CD4-positive, alpha-beta T cell treated with Interleukin-12 subunit alpha and Interleukin-12 subunit beta, for 1 hour (primary cell): ENCODE results near the gene IL23A.
"Not testable (repeated sequence)": the region's sequence is repeated elsewhere in the genome, so short reads cannot be mapped to it uniquely, and the experiment has no call there.

ENCODE experiments used
- DNase-seq: peaks from one replicate; pipeline ENCODE4 v3.0.0-alpha.2; 2020

The IL23A gene

DNA sequence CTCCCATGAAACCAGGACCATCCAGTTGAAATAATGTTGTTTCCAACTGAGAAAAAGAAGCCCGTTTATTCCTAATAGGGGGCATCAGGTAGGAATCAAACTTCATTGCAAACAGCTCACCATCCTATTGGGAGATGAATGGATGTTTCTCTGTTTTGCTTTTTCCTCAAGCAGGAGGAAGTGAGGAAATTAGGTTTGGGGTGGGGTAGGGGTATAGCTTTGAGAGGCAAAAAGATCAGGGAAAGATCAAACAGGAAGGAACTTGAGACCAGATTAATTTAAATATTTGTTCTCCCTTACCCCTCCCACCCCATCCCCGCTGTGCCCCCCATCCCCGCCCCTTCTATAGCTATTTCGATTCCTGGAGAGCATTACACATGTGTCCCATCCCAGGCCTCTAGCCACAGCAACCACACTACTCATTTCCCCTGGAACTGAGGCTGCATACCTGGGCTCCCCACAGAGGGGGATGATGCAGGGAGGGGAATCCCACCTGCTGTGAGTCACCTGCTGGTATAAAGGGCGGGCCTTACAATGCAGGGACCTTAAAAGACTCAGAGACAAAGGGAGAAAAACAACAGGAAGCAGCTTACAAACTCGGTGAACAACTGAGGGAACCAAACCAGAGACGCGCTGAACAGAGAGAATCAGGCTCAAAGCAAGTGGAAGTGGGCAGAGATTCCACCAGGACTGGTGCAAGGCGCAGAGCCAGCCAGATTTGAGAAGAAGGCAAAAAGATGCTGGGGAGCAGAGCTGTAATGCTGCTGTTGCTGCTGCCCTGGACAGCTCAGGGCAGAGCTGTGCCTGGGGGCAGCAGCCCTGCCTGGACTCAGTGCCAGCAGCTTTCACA is at the start of gene IL23A:
Gene IL23A, plus strand, starts transcription at position 577 of the 850 bp plus-strand sequence. Its CDS starts 161 bp downstream, at position 738.
- DNase-seq = peak; percentile 92

DNA sequence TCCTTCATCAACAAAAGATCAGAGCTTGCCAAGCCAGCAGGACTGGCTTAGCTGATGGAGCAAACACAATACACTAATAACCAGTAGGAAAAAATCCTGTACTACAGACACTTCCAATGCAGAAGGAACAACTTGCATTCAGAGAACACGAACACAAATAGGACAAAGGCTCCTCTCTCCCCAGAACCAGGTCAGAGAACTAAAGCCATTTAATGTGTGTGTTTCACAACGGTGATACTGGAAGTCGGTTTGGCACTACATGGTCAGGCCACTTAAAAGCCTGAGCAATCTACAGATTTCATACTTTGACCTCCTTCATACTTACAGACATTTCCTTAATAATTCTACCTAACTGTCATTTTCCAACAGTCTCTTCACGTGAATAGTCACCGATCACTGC is 44.9 kb upstream of the IL23A start:
- no peak for DNase-seq

DNA sequence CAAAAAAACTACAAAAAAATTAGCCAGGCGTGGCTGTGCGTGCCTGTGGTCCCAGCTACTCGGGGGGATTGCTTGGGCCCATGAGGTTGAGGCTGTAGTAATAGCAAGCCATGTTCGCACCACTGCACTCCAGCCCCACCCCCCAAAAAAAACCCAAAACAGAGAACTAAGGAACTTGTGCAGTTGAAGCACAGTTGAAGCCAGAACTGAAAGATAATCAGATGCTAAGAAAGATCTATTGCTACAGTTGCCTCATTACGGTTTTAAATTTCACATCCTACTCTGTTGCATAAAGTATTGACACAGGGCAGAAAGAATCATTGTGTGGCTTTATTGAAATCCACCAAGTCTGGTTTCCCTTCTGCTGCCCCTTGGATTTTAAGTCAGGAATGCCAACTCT is 42.4 kb upstream of the IL23A start:
- no peak for DNase-seq

DNA sequence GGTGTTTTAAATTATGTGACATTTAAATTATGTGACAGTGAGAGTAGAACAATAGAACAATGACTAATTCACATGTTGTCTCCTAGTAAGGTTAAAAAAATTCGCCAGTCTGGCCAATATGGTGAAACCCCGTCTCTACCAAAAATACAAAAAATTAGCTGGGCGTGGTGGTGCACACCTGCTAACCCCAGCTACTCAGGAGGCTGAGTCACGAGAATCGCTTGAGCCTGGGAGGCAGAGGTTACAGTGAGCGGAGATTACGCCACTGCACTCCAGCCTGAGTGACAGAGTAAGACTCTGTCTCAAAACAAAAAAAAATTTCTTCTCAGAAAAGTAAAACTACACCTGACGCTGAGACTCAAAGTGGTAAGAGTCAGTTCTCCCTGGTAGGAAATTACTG is 41.3 kb upstream of the IL23A start:
- DNase-seq = no peak

DNA sequence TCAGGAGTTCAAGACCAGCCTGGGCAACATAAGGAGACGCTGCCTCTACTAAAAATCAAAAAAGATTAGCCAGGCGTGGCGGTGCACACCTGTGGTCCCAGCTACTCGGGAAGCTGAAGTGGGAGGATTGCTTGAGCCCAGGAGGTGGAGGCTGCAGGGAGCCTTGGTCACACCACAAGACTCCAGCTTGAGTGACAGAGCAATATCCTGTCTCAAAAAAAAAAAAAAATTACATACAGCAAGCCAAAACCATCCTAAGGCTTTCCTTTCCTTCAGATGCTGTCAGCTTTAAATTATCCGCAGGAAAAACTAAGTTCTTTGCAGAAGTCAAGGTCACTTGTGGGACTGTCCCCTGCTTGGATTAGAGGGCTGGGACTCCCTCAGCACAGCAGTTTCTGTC is 39.9 kb upstream of the IL23A start:
- no peak for DNase-seq

- DNase-seq = peak; percentile 48
These were observed 39.3 kb upstream of the IL23A start for GRCh38 chr12:56299308-56299852.

DNA sequence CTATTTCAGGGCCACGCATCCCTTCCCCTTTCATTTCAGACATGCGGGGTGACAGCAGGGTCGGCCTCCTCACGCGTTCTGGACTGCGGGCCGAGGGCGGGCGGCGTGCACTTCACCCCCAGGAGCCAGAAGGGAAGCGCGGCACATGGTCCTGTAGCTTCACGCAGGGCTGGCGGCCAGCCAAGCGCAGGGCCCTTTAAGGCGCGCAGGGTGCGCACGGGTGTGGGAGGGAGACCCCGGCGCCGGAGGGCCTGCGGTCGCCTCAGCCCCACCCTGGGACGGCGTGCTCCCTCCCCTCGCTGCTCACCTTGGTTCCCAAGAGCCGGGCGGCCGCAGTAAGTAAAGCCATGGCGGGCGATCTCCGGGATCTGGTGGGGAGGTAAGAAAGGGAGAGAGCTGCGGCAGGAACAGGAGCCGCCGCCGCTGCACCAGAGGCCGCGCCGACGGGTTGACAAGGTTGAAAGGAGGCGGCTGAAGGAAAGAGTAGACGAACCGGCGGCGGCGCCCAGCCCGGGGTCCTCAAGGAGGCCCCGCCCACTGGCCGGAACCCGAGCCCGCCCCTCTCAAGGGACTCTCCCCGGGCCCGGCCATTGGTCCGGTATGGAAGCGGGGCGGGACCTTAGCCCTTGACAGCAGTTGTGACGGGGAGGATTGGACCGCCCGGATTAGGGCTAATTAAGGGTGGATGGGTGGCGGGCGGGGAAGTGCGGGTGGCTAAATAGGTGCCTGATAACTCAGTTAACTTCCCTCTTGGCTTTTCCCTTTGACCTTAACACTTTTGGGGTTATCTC is 38.6 kb upstream of the IL23A start, which contains the start of gene CS:
Gene CS, minus strand, starts transcription at position 478 of the 791 bp plus-strand sequence. Its CDS starts 129 bp downstream, at position 349.
- peak; percentile 99 for DNase-seq

DNA sequence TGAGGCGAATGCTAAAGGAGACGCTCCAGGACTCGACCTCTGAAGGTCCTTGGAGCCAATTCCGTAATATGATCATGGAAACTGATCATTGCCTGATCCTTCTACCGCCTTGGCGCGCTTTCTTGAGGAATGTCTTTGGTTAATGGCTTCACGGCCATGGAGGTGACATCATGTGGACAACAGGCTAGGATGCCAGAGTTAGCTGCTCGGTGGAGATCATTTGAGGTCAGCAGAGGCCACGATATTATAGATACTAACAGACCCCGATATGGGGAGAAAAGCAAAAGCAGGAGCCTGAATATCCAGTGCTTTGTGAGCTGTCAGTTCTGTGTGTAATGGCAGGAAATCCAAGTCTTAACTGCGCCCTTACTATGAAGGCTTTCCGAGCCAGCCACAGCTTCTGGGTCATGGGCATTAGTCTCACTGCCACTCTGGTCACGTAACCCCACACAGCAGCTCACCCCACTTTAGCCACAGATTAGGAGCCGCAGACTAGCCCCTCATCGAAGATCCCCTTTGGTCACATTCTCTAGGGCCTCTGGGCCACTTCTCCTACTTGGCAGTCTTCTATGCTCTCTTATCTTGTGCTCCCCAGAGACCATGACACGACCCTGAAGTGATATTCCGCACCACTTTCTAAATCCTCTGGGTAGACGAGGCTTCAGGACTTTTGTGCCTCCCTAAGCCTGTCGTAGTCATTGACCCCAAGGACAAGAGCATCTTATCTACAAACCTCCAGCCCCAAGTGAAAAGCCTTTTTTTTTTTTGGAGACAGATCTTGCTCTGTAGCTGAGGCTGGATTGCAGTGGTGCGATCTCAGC is 37.8 kb upstream of the IL23A start:
- DNase-seq = no peak

GRCh38 chr12:56304276-56304675 is 34.4 kb upstream of the IL23A start:
- DNase-seq = no peak

DNA sequence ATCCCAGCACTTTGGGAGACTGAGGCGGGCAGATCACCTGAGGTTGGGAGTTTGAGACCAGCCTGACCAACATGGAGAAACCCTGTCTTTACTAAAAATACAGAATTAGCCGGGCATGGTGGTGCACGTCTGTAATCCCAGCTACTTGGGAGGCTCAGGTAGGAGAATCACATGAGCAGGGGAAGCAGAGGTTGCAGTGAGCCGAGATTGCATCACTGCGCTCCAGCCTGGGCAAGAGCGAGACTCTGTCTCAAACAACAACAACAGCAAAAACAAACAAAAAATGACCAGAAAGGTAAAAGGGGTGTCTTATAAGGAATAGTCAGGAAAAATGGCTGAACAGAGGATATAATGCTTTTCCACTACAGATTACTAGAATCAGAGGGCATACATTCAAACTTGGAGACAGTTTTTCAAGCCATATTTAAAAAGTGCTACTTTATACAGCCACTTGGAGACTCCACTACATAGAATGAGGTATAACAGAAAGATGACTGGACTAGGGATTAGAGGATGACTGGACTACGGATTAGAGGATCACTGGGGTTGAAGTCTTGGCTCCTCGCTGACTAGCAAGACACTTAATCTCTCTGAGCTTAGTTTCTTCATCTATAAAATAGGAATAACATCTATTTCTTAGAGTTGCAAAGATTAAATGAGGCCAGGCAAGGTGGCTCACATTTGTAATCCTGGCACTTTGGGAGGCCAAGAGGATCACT is 33.7 kb upstream of the IL23A start:
- no peak for DNase-seq

DNA sequence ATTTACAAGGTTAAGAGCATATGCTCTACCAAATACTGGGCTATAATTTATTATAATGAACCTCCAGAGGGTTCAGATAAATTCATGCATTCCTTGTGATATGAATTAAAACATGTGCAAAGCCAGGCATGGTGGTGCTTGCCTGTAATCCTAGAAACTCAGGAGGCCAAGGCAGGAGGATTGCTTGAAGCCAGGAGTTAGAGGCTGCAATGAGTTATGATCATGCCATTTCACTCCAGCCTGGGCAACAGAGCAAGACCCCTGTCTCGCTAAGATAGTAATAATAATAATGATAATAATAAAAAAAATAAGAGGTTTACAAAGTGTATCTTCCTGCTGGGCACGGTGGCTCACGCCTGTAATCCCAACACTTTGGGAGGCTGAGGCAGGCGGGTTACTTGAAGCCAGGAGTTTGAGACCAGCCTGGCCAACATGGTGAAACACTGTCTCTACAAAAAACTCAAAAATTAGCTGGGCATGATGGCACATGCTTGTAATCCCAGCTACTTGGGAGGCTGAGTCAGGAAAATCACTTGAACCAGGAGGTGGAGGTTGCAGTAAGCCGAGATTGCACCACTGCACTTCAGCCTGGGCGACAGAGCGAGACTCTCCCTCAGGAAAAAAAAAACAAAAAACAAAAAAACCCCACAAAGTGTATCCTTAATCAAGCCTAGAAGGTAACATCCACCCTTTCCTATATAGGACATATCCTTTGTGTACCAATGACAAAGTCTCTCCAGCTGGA is 31.3 kb upstream of the IL23A start:
- no peak for DNase-seq

DNA sequence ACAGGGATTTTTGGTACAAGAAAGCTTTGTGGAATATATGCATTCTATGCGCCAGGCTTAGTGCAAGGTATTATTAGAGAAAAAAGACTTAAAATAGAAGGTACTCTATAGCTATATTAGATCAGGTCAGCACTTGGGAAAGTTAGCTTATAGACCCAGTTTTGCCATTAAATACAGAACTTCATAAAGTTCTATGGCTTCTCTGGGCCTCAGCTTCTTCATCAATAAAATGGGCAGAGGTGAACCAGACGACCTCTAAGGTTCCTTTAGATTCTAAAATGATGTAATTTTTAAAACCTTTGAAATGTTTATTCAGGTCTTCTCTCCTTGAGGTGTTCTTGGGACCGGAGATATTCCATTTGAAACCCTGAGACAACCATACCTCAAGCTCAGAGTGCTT is 30.0 kb upstream of the IL23A start:
- no peak for DNase-seq

DNA sequence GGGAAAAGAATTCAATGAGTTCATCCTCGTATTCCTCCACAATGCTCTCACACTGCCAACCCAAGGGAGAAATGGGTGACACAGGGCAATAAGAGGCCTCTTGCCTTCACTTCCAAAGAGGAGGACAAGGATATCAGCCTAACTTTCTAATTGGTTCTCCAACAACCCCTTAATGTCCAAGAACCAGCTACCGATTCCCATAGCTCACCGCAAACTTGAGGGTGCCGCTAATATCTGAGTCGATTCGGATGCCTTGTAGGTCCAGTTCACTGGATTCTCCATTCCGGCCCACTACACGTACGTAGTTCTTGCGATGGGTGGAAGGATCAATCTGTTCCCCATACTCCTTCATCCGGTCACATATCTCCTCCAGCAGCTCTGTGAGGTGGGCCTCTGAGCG is 27.7 kb upstream of the IL23A start:
- DNase-seq = no peak

GRCh38 chr12:56315249-56315621 is 23.4 kb upstream of the IL23A start:
- no peak for DNase-seq

GRCh38 chr12:56315622-56316473 is 22.8 kb upstream of the IL23A start, which contains the start of gene CNPY2:
CNPY2 (minus strand) TSS chr12:56315988; CDS start chr12:56315217, 771 bp downstream.
- DNase-seq = peak; percentile 95

DNA sequence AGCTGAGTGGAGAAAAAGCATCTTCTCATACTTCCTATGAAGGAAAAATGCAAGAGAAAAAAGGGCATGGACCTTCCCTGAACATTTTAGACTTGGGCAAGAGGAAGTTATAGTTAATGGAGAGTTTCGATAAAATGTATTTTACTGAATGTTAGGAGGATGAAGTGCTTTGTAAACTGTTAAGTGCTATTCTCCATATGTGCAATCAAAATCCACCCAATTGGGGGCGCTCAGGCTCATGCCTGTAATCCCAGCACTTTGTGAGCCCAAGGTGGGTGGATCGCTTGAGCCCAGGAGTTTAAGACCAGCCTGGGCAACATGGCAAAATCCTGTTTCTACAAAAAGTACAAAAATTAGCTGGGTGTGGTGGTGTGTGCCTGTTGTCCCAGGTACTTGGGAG is 21.0 kb upstream of the IL23A start:
- no peak for DNase-seq

- DNase-seq = no peak
These were observed 17.7 kb upstream of the IL23A start for GRCh38 chr12:56321027-56321426.

DNA sequence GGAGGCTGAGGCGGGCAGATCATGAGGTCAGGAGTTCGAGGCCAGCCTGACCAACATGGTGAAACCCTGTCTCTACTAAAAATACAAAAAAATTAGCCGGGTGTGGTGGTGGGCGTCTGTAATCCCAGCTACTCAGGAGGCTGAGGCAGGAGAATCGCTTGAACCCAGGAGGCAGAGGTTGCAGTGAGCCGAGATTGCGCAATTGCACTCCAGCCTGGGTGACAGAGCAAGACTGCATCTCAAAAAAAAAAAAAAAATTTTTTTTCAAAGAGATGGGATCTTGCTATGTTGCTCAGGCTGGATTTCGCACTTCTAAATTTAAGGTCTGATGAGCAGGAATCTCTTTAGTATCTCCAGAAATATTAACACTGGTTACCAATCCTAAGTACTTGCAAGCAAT is 17.1 kb upstream of the IL23A start:
- DNase-seq = not testable (repeated sequence)

DNA sequence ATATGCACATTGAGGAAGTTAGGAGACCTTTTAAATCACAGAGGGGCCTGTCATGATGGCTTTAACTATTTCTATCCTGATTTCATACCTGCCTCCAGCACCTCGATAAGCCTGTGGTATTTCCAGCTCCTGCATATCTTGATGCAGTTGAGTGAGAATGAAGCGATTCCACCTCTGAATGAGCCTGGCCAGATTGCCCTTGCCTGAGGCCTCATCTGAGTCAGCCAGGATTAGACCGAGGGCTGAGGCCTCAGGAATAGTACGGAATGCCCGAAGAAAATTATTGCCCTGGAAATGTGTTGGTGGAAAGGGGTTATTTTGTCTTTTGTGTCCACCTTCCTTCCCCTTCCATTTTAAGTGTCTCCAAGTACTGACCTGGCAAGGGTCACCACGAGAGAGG is 14.5 kb upstream of the IL23A start:
- no peak for DNase-seq

GRCh38 chr12:56326126-56326525 is 12.6 kb upstream of the IL23A start:
- no peak for DNase-seq
